HG03575 (cell line): Measurements from ENCODE around the gene AKAP10.
"Not testable (repeated sequence)": the region's sequence is repeated elsewhere in the genome, so short reads cannot be mapped to it uniquely, and the experiment has no call there.

ENCODE experiments used
- ATAC-seq: cut with Tn5 transposase; IDR thresholded peaks from one replicate; pipeline ENCODE4 v1.9.1; 2021; ENCODE audit not compliant: unreplicated experiment, insufficient number of reproducible peaks, low FRiP score; ENCODE audit errors: extremely low read depth

The AKAP10 gene

GRCh38 chr17:19977293-19978208 lies at the start of gene AKAP10:
AKAP10 (minus strand) TSS chr17:19977828; CDS start chr17:19977679, 149 bp downstream.
- ATAC-seq, result no peak

GRCh38 chr17:20026960-20027359 lies 49.3 kb upstream of the AKAP10 start:
- ATAC-seq, result no peak

- no peak for ATAC-seq
Observed at GRCh38 chr17:20022701-20023100, 45.1 kb upstream of the AKAP10 start.

- not testable (repeated sequence) for ATAC-seq
Observed at GRCh38 chr17:20016475-20016992, 38.9 kb upstream of the AKAP10 start.

GRCh38 chr17:20012017-20012536 lies 34.4 kb upstream of the AKAP10 start:
- ATAC-seq, result no peak

GRCh38 chr17:20010936-20011335 lies 33.3 kb upstream of the AKAP10 start:
- no peak for ATAC-seq

- no peak for ATAC-seq
Observed at GRCh38 chr17:20010099-20010863, 32.7 kb upstream of the AKAP10 start.

GRCh38 chr17:20009302-20010098 lies 31.9 kb upstream of the AKAP10 start, which contains the start of gene SPECC1:
SPECC1 (plus strand) TSS chr17:20009359; CDS start chr17:20096652, 87,293 bp downstream.
- ATAC-seq, result no peak

- no peak for ATAC-seq
Observed at GRCh38 chr17:20009052-20009301, 31.3 kb upstream of the AKAP10 start.

- no peak for ATAC-seq
Observed at GRCh38 chr17:20008242-20009051, 30.8 kb upstream of the AKAP10 start.

- no peak for ATAC-seq
Observed at GRCh38 chr17:19996502-19996901, 18.9 kb upstream of the AKAP10 start.

GRCh38 chr17:19996086-19996485 lies 18.5 kb upstream of the AKAP10 start:
- ATAC-seq, result no peak

- ATAC-seq, result no peak
Observed at GRCh38 chr17:19992803-19993713, 15.4 kb upstream of the AKAP10 start.

GRCh38 chr17:19991252-19991885 lies 13.7 kb upstream of the AKAP10 start:
- ATAC-seq, result no peak

- no peak for ATAC-seq
Observed at GRCh38 chr17:19987897-19988296, 10.3 kb upstream of the AKAP10 start.

GRCh38 chr17:19986941-19987861 lies 9.6 kb upstream of the AKAP10 start:
- no peak for ATAC-seq
